ENCODE measurements around the gene PROCA1.
"Not testable (repeated sequence)": the region's sequence is repeated elsewhere in the genome, so short reads cannot be mapped to it uniquely, and the experiment has no call there.

PROCA1 gene

DNA sequence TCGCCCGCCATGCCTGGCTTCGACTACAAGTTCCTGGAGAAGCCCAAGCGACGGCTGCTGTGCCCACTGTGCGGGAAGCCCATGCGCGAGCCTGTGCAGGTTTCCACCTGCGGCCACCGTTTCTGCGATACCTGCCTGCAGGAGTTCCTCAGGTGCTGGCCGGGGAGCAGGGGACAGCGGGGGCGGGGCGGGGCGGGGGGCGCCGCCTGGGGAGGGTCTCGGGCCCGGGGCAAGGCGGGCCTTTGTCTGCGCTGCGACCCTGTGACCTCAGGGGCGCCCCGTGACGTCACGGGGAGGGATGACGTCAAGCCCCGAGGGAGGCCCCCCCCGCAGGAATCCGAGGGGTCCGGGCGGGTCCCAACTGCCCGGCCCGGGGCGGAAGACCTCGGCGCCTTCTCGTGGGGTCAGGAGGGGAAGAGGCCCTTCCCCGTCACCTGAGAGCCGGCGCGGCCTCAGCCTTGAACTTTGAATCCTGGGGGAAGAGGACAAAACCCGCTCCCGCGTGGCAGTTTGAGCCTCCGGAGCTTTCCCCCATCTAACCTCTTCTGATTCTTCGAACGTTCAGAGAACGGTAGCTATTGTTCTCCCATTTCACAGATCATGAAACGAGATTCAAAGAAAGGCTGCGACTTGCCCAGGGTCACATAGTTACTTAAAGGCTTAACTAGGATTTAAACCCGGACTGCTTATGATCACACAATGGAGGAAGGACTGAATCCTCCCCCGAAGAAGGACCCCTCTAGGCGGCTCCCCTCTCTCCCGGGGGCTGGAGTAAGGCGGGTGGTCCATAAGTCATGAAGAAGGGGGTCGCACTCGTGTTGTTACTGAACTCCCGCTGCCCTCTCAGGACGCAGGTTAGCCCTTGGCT lies 32.6 kb upstream of the PROCA1 start:
- peak; percentile 46 to 71 (median 56) for DNase-seq (ENCODE audit: low read depth in 3 of 3)

DNA sequence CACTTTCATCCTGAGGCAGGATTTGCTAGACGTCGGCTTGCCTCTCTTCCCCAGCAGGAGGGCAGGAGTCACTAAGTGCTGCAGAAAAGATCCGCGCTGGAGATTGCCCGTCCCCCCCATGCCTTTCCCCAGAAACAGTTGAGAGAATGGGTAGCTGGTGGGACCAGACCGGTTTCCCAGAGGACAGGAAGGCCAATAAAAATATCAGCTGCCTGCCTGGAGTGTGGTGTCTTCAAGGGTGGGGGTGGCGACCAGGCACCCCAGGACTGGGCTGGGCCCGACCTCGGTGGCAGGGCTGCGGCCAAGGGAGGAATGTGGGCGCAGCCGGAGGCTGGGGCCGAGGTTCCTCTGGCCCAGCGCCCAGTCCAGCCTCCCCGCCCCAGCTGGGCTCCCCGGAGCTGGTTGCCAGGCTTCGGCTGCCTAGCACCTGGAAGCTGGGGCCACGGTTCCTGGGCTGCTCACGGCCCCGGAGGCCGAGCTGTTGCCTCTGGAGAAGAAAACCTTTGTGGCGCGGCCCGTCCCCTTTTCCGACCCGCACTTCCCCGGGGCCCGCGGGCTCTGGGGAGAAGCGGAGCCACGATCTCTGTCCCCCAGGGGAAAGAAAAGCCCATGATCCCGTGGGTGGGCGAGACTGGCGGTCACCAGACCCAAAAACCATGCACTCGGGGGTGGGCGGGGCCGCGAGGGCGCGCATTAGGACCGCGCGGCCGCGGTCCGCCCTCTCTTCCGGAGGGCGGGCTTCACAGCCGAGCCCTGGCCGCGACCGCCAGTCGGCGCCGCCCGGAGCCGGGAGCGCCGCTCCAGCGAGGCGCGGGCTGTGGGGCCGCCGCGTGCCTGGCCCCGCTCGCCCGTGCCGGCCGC lies 31.8 kb upstream of the PROCA1 start, which contains the start of gene TRAF4:
TSS of gene TRAF4 (plus strand) at position 769 of the 861 bp plus-strand sequence. CDS start 102 bp downstream, outside the sequence.
- peak; percentile 62 to 72 (median 65) for DNase-seq (ENCODE audit: low read depth in 3 of 3)

- DNase-seq (ENCODE audit: low read depth in 3 of 3): no peak
Observed at GRCh38 chr17:28741358-28742349, 30.0 kb upstream of the PROCA1 start.

DNA sequence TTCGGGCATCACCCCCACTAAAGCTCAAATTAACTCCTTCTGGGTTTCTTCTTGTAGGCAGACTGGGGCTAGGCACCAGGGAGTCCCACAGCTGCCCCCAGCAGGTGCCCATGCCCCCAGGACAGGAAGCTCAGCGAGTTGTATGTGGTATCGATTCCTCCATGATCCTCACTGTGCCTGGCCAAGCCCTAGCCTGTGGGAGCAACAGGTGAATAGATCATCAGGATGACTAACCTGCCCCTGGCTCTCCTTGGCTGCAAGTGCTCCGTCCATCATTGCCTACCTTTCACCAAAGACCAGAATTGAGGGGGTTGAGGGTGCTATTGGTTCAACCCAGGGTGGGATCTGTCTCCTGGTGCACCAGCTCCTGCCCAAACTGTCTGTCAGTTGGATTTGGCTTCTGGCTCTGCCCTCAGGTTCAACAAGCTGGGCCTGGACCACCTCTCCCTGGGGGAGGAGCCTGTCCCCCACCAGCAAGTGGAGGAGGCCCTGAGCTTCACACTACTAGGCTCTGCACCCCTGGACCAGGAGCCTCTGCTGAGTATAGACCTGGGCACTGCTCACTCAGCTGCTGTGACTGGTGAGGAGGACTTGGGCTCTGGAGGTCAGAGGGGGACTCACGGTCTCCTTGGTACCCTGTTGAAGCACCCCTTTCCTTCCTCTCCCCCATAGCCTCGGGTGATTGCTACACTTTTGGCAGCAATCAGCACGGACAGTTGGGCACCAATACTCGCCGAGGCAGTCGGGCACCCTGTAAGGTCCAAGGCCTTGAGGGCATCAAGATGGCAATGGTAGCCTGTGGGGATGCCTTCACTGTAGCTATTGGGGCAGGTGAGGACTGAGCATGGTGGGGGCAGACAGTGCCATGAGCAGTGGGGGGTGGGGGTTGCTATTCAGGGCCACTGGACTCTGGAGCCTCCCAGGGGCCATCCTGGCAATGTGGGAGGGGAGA lies 29.0 kb upstream of the PROCA1 start:
- no peak for DNase-seq (ENCODE audit: low read depth in 3 of 3)

GRCh38 chr17:28738680-28739384 lies 27.1 kb upstream of the PROCA1 start:
- DNase-seq (ENCODE audit: low read depth in 3 of 3): peak in 2 of 3 experiments; percentile 61 to 65

DNA sequence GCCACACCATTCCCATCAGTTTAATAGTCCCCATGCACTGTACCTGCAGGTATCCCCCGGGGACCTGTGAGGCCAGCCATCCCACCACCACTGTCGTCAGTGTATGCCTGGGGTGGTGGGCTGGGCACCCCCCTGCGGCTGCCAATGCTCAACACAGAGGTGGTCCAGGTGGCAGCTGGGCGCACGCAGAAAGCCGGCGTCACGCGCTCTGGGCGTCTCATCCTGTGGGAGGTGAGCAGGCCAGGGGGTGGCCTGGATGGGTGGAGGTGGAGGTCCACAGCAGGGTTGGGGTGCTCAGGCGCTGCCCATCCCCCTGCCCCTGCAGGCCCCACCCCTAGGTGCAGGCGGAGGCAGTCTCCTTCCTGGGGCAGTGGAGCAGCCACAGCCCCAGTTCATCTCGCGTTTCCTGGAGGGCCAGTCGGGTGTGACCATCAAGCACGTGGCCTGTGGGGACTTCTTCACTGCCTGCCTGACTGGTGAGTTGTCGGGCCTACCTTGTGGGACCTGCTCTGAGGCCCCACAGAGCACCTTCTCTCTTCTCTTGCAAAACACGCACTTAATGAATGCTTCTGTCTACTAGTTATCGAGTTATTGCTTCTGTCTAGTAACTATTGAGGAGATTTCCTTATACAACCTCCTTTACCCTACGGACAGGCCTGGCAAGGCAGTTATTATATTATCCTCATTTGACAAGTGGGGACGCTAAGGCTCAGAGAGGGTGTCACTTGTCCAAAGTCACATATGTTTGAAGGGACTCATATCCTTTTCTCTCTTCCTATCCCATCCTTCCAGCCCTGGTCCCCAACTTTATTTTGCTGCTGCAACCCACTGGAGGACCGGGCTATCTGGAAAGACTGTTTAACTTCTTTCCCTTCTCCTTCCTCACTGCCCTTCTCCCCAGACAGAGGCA lies 26.3 kb upstream of the PROCA1 start:
- DNase-seq (ENCODE audit: low read depth in 3 of 3): no peak

- no peak for DNase-seq (ENCODE audit: low read depth in 3 of 3)
Observed at GRCh38 chr17:28737316-28737715, 25.6 kb upstream of the PROCA1 start.

- not testable (repeated sequence) for DNase-seq (ENCODE audit: low read depth in 3 of 3)
Observed at GRCh38 chr17:28735913-28736769, 24.5 kb upstream of the PROCA1 start.

DNA sequence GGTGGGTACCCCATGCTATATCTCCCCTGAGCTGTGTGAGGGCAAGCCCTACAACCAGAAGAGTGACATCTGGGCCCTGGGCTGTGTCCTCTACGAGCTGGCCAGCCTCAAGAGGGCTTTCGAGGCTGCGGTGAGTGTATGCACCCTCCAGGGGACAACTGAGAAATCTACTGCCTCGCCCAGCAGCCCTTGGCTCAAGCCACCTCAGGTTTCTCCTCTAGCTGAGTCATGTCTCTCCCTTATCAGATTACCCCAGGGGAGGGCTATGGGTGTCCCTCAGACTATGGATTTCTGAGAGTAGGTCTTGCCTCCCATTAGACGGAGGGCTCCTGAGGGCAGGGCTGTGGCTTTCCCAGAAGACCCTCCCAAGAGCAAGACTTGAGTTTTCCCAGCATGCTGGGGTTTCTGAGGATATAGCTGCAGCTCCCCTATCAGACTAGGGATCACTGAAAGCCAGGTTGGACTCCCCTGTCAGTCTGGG lies 23.6 kb upstream of the PROCA1 start:
- DNase-seq (ENCODE audit: low read depth in 3 of 3): no peak

DNA sequence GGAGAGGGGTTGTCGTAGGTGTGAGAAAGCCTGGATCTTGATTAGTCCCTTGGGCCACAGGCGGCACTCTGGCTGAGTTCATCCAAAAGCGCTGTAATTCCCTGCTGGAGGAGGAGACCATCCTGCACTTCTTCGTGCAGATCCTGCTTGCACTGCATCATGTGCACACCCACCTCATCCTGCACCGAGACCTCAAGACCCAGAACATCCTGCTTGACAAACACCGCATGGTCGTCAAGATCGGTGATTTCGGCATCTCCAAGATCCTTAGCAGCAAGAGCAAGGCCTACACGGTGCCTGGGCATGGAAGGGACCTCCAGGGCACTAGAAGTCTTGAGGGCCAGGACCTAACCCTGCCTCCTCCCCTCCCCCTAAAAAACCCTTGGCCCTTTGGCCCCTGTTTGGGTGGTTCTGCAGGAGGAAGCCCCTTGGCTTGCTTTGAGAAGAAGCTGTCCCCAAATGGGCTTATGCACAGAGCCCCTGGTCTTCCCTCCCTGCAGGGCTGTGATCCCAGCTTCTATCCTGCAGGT lies 23.1 kb upstream of the PROCA1 start:
- DNase-seq (ENCODE audit: low read depth in 3 of 3): no peak

GRCh38 chr17:28733346-28733745 lies 21.7 kb upstream of the PROCA1 start:
- no peak for DNase-seq (ENCODE audit: low read depth in 3 of 3)

GRCh38 chr17:28729950-28730330 lies 18.3 kb upstream of the PROCA1 start:
- no peak for DNase-seq (ENCODE audit: low read depth in 3 of 3)

DNA sequence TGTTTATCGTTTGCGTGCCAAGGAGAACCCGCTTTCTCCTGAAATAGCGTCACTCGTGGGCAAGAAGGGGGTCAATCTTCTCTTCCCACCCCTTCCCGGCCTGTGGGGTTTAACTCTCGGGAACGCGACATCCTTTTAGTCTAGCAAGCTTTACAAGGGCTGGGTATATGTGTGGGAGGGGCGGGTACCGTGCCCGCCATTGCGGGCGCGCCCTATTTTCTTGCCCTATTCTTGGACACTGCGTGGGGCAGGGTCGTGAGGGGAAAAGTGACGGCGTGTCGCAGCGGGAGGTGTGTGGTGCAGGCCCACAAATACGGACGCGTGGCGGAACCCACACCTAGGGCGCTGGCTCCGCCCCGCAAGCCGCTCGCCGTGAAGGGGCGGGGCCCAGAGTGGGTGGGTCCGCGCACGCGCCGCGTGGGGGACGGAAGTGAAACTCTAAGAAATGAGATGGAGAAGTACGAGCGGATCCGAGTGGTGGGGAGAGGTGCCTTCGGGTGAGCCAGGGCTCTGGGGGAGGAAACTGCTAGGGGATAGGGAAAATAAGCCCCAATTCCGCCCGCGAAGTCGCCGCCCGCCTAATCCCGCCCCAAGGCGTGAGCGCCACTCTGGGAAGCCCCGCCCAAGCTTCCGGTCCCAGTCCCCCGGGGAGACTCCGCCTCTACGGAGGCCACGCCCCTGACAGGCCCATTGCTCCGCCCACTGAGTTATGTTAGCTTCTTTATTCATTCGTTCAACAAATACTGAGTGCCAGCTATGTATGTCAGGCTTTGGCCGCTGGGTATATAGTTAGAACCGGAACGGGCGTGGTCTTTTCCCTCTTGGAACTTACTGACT lies 16.9 kb upstream of the PROCA1 start, which contains the start of gene NEK8:
TSS of gene NEK8 (plus strand) at position 425 of the 837 bp plus-strand sequence. CDS start at position 451, 26 bp downstream.
- DNase-seq (ENCODE audit: low read depth in 3 of 3): peak; percentile 97 to 99 (median 98)

DNA sequence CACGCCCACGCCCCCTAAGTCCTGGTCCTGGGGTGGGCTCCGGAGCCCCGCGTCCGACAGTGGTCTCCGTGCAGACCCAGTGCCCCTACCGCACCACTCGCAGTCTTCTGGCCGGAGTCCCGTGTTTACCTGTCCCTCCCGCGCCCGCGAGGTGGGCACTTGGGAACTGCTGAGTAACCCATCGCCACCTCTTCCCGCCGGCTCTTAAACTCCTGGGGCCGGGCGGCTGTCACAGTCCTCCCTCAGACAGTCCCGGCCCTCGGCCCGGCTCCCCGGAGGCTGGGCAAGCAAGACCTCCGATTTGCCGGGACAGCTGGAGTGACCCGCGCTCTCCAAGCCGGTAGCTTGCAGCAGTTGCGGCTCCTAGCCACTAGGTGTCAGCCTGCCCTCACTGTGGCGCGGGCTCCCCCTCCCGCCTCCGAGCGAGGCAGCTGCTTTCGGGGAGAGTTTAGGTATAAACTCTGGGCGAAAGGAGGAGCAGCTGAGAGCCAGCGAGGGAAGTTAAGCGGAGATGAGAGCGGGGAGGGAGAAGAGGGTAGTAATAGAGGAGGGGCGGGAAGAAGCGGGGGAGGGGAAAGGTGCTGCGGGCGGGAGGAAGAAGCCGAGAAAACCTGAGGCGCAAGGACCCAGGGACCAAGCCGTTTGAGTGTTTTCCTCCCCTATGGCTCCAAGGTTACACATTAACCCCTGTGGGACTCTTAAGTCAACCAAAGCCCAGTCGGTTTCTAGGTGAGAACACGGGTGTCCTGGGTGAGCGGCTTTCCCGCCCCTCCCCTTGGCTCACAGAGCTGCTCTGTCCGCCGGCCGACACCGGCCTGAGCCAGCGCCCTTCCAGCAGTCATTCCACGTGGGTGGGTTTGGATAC lies 15.2 kb upstream of the PROCA1 start:
- peak; percentile 84 to 87 (median 86) for DNase-seq (ENCODE audit: low read depth in 3 of 3)

DNA sequence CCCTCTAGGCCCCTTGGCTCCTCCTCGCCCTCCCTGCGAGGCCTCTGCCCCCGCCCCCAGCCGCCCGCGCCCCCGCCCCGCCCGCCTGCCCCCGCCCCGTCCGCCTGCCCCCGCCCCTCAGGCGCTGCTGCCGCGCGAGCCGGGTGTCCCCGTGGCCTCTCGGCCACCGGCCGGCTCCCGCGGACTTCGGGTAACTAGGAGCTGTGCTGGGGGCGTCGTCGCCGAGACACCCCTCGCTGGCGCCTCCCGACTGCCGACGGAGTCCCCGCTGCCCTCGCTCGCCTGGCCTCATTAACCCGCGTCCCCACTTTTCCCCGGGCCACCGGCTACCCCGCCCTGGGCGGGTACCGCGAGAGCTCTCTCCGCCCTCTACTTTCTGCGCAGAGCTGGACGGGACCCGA lies 14.5 kb upstream of the PROCA1 start, which contains the start of gene TLCD1:
TSS of gene TLCD1 (minus strand) at position 8 of the 401 bp plus-strand sequence. CDS start 136 bp downstream, outside the sequence.
- peak in 2 of 3 experiments; percentile 37 to 69 for DNase-seq (ENCODE audit: low read depth in 3 of 3)

All from stimulated activated CD4-positive, alpha-beta T cell treated with anti-CD3 and anti-CD28 coated beads, TNF-alpha, amount 100 ng/mL, for 4 hours (primary cell).